Left ventricle myocardium inferior (tissue), 1 donor: Measurements from ENCODE around the gene APOL2. TPM values are rescaled to one million over a fixed set of nuclear protein-coding genes. Genes with fewer than 3 reads are reported as not detected.
A peak's percentile ranks its signal among the peaks of the same experiment; 100 is the strongest.
"Not testable (repeated sequence)": the region's sequence is repeated elsewhere in the genome, so short reads cannot be mapped to it uniquely, and the experiment has no call there.

Experiments
- DNase-seq: peaks from one replicate; pipeline ENCODE4 v3.0.0-alpha.2; 2020
- H3K27ac ChIP-seq: fragments of 200-600 bp; replicated peaks from 2 replicates; pipeline ENCODE4 v1.8.0; 2021
- H3K27me3 ChIP-seq: fragments of 200-600 bp; 2 replicates; pipeline ENCODE4 v1.8.0; 2021; ENCODE audit warnings: low read depth
- H3K36me3 ChIP-seq: fragments of 200-600 bp; 2 replicates; pipeline ENCODE4 v1.8.0; 2021
- H3K4me1 ChIP-seq: fragments of 200-600 bp; 2 replicates; pipeline ENCODE4 v1.8.0; 2021
- H3K4me3 ChIP-seq: fragments of 200-600 bp; 2 replicates; pipeline ENCODE4 v1.8.0; 2021; ENCODE audit warnings: mild to moderate bottlenecking, moderate library complexity
- H3K9me3 ChIP-seq: fragments of 200-600 bp; replicated peaks from 2 replicates; pipeline ENCODE4 v1.8.0; 2021
- CTCF ChIP-seq: fragments of 200-600 bp; IDR thresholded peaks from 2 replicates; pipeline ENCODE4 v1.8.0; 2021; ENCODE audit warnings: antibody characterized with exemption, mild to moderate bottlenecking, borderline replicate concordance
- intact Hi-C: fragments of 100-400 bp; cut with micrococcal nuclease; formaldehyde crosslinking; loops from one replicate; pipeline ENCODE4 v1.11.0; 2022
- total RNA-seq: library from RNA; stranded (reverse); fragmentation: NEBNext Ultra II Directional; extraction: Animal tissue kit (Norgen Biotek cat#: 25700); gene quantifications from one replicate; pipeline ENCODE4 v1.2.1, GENCODE V29; 2021
- donor health status: DM: no; HTN: yes; CAD: no; lungs with severe emphysema.

Gene APOL2
- total RNA-seq, 1 donor from 2014 or later, result 69.6 TPM

- no peaks in the 10 kb centered on the region for H3K27me3 ChIP-seq
- peaks cover 51% of the 10 kb centered on the region for H3K36me3 ChIP-seq
- intact Hi-C loops, result no loop called here
- no peak for DNase-seq
- peak overlapping the region; percentile 61 for H3K27ac ChIP-seq
- H3K9me3 ChIP-seq, result no peaks in the 10 kb centered on the region
- no peak overlapping the region for H3K4me3 ChIP-seq
- no peak for TF ChIP-seq CTCF
- peaks cover 30% of the 10 kb centered on the region for H3K4me1 ChIP-seq
These were observed 41.1 kb upstream of the APOL2 start for GRCh38 chr22:36280379-36280778.

- TF ChIP-seq CTCF, result no peak
- no peak overlapping the region for H3K4me3 ChIP-seq
- DNase-seq, result no peak
- no peaks in the 10 kb centered on the region for H3K27me3 ChIP-seq
- peaks cover 23% of the 10 kb centered on the region for H3K4me1 ChIP-seq
- H3K9me3 ChIP-seq, result no peaks in the 10 kb centered on the region
- H3K27ac ChIP-seq, result no peak overlapping the region
- peaks cover 40% of the 10 kb centered on the region for H3K36me3 ChIP-seq
- intact Hi-C loops, result loop anchor here (10.0 kb wide), 1 partner anchor 84 kb away; no protein-coding TSS in a partner anchor
These were observed 39.9 kb upstream of the APOL2 start for GRCh38 chr22:36279219-36279666.

DNA sequence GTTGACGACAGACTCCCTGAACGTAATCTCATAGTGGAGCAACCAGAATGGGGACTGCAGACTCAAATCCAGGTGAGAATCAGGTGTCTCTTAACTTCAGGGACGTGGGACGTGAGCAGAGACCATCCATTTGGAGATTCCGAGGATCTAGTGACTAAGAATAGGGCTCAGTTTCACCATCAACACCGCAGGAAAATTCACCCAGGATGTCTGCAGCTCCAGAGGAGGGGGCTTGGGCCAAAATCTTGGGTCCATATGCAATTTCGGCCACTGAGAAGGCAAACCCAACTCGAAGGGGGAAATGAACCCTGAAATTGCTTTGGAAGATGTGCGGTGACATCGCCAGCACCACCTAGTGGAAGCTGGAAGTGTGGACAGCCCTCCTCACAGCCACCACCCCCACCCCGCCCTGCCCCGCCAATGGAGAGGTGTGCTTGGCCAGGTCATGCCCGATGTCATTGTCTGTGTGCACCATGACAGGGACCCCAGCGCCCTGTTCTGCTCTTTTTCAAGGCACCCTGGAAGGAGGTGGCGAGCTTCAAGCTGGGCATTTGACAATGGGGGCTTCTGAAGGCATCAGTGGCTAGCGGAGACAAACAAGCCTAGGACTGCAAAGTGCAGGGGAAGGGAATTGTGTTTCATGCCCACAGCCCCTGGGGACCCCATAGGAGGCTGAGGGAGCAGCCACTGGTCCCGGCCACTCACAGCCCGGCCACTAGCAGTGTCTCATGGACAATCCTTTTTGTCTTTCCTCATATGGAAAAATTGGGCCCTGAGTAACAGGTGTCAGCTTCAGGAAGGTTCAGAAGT is 38.4 kb upstream of the APOL2 start:
- Histone ChIP-seq H3K9me3 (no peaks in the 10 kb centered on the region), H3K27ac (peak overlapping the region; percentile 43), H3K4me1 (peaks cover 22% of the 10 kb centered on the region), H3K36me3 (peaks cover 24% of the 10 kb centered on the region), H3K27me3 (no peaks in the 10 kb centered on the region), H3K4me3 (peak overlapping the region; percentile 24)
- DNase-seq, result peak; percentile 61
- intact Hi-C loops, result loop anchor here (10.0 kb wide), 1 partner anchor 83 kb away; no protein-coding TSS in a partner anchor
- TF ChIP-seq CTCF, result peak; percentile 89

DNA sequence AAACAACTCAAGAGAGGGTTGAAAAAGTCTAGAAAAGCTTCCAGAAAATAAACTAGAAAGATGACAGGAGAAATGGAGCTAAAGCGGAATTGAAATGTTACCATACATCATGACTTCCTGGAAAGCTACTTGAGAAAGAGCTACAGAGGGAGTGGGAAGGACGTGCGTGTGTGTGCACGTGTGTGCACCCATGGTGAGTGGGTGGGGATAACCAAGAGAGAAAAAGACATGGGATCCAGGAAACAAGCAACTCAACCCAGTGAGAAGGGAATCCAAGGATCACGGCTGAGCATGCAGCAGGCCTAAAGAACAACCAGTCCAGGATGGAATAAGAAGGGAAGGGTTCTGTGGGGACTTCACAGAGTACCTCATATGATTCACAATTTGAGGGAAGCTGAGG is 35.2 kb upstream of the APOL2 start:
- Histone ChIP-seq H3K27ac (no peak overlapping the region), H3K9me3 (no peaks in the 10 kb centered on the region), H3K36me3 (no peaks in the 10 kb centered on the region), H3K27me3 (no peaks in the 10 kb centered on the region), H3K4me1 (peaks cover 11% of the 10 kb centered on the region), H3K4me3 (no peak overlapping the region)
- DNase-seq, result no peak
- intact Hi-C loops, result loop anchor here (10.0 kb wide), 1 partner anchor 80 kb away; no protein-coding TSS in a partner anchor
- TF ChIP-seq CTCF, result no peak

GRCh38 chr22:36271951-36272350 is 32.6 kb upstream of the APOL2 start:
- not testable (repeated sequence) for H3K36me3 ChIP-seq, H3K27ac ChIP-seq, H3K4me1 ChIP-seq, H3K4me3 ChIP-seq, DNase-seq, H3K27me3 ChIP-seq, H3K9me3 ChIP-seq
- intact Hi-C loops, result loop anchor here (10.0 kb wide), 1 partner anchor 77 kb away; no protein-coding TSS in a partner anchor

GRCh38 chr22:36271231-36271630 is 31.9 kb upstream of the APOL2 start:
- intact Hi-C loops, result loop anchor here (10.0 kb wide), 1 partner anchor 76 kb away; no protein-coding TSS in a partner anchor
- not testable (repeated sequence) for H3K4me3 ChIP-seq, H3K4me1 ChIP-seq, H3K36me3 ChIP-seq, H3K9me3 ChIP-seq, DNase-seq, H3K27me3 ChIP-seq, H3K27ac ChIP-seq
